Hindlimb muscle (tissue), 1 donor: ENCODE measurements around the gene STAP2. TPM values are rescaled to one million over a fixed set of nuclear protein-coding genes. Genes with fewer than 3 reads are reported as not detected.

Source experiments
- DNase-seq: peaks from one replicate; pipeline ENCODE4 v3.0.0-alpha.2; 2013
- polyA plus RNA-seq: library from polyadenylated mRNA; unstranded; fragments of 120-200 nt; gene quantifications from one replicate; pipeline ENCODE4 v1.2.1, GENCODE V29; 2013; ENCODE audit not compliant: insufficient read length

The STAP2 gene
- polyA plus RNA-seq, 1 donor: 5.9 TPM

GRCh38 chr19:4370418-4371041 lies 31.9 kb upstream of the STAP2 start:
- no peak for DNase-seq

- no peak for DNase-seq
Observed at GRCh38 chr19:4369888-4370260, 31.2 kb upstream of the STAP2 start.

GRCh38 chr19:4369109-4369887 lies 30.7 kb upstream of the STAP2 start:
- no peak for DNase-seq

GRCh38 chr19:4368128-4368820 lies 29.6 kb upstream of the STAP2 start:
- no peak for DNase-seq

GRCh38 chr19:4367781-4368127 lies 29.1 kb upstream of the STAP2 start:
- DNase-seq: no peak

GRCh38 chr19:4367336-4367723 lies 28.7 kb upstream of the STAP2 start:
- no peak for DNase-seq

GRCh38 chr19:4366666-4367335 lies 28.2 kb upstream of the STAP2 start:
- DNase-seq: no peak

- no peak for DNase-seq
Observed at GRCh38 chr19:4365791-4366665, 27.4 kb upstream of the STAP2 start.

- no peak for DNase-seq
Observed at GRCh38 chr19:4365341-4365740, 26.7 kb upstream of the STAP2 start.

GRCh38 chr19:4363571-4364304 lies 25.1 kb upstream of the STAP2 start:
- no peak for DNase-seq

GRCh38 chr19:4362831-4363545 lies 24.4 kb upstream of the STAP2 start:
- no peak for DNase-seq

- no peak for DNase-seq
Observed at GRCh38 chr19:4362101-4362828, 23.6 kb upstream of the STAP2 start.

GRCh38 chr19:4361152-4362046 lies 22.8 kb upstream of the STAP2 start:
- no peak for DNase-seq

- no peak for DNase-seq
Observed at GRCh38 chr19:4360641-4361151, 22.1 kb upstream of the STAP2 start.

GRCh38 chr19:4360081-4360569 lies 21.5 kb upstream of the STAP2 start:
- DNase-seq: no peak

- DNase-seq: no peak
Observed at GRCh38 chr19:4359627-4360000, 21.0 kb upstream of the STAP2 start.

- DNase-seq: no peak
Observed at GRCh38 chr19:4358709-4359626, 20.3 kb upstream of the STAP2 start.

GRCh38 chr19:4357921-4358326 lies 19.3 kb upstream of the STAP2 start:
- no peak for DNase-seq
